HG02884 (cell line): Measurements from ENCODE around the gene LY86.

Source experiments
- ATAC-seq: cut with Tn5 transposase; IDR thresholded peaks from one replicate; pipeline ENCODE4 v1.9.1; 2021; ENCODE audit warnings: mild to moderate bottlenecking, moderate library complexity; ENCODE audit not compliant: unreplicated experiment

The LY86 gene

GRCh38 chr6:6569811-6570164, 18.7 kb upstream of the LY86 start:
- no peak for ATAC-seq

GRCh38 chr6:6570929-6571671, 17.4 kb upstream of the LY86 start:
- no peak for ATAC-seq

GRCh38 chr6:6575143-6575542, 13.4 kb upstream of the LY86 start:
- ATAC-seq: no peak

- no peak for ATAC-seq
Observed at GRCh38 chr6:6577735-6578134, 10.8 kb upstream of the LY86 start.

- no peak for ATAC-seq
Observed at GRCh38 chr6:6579281-6579680, 9.2 kb upstream of the LY86 start.

GRCh38 chr6:6580225-6580856, 8.2 kb upstream of the LY86 start:
- ATAC-seq: no peak

- no peak for ATAC-seq
Observed at GRCh38 chr6:6581054-6581453, 7.5 kb upstream of the LY86 start.

- ATAC-seq: no peak
Observed at GRCh38 chr6:6582131-6582530, 6.4 kb upstream of the LY86 start.

- no peak for ATAC-seq
Observed at GRCh38 chr6:6583836-6584235, 4.7 kb upstream of the LY86 start.

GRCh38 chr6:6584310-6585002, 4.1 kb upstream of the LY86 start:
- no peak for ATAC-seq

- ATAC-seq: no peak
Observed at GRCh38 chr6:6585003-6585311, 3.6 kb upstream of the LY86 start.

- ATAC-seq: no peak
Observed at GRCh38 chr6:6586167-6586566, 2.4 kb upstream of the LY86 start.

GRCh38 chr6:6586671-6587526, 1.6 kb upstream of the LY86 start:
- ATAC-seq: peak; percentile 42

GRCh38 chr6:6587696-6588063, 840 bp upstream of the LY86 start:
- ATAC-seq: no peak

- no peak for ATAC-seq
Observed at GRCh38 chr6:6588924-6589709, 597 bp downstream of the LY86 start.

- no peak for ATAC-seq
Observed at GRCh38 chr6:6590530-6590929, 2.0 kb downstream of the LY86 start.

- ATAC-seq: peak; percentile 27
Observed at GRCh38 chr6:6591778-6592465, 3.4 kb downstream of the LY86 start.

- no peak for ATAC-seq
Observed at GRCh38 chr6:6592826-6593475, 4.4 kb downstream of the LY86 start.

GRCh38 chr6:6593867-6594468, 5.4 kb downstream of the LY86 start:
- no peak for ATAC-seq
